HL-60 (cell line): ENCODE data around the gene U2AF2.

Experiments used
- DNase-seq, 2 experiments: peaks; one replicate each; pipeline ENCODE4 v3.0.0-alpha.2; 2010 to 2020; ENCODE audit warnings: low read depth in 1 of 2, low spot score in 1 of 2
- H3K27ac ChIP-seq: fragments of 250-450 bp; sonication (Bioruptor Pico); replicated peaks from 2 replicates; pipeline ENCODE4 v1.5.1; 2020; ENCODE audit warnings: mild to moderate bottlenecking, moderate library complexity
- H3K27me3 ChIP-seq: fragments of 250-450 bp; sonication (Bioruptor Pico); 2 replicates; pipeline ENCODE4 v1.5.1; 2021; ENCODE audit warnings: mild to moderate bottlenecking, moderate library complexity; ENCODE audit not compliant: insufficient read depth, poor library complexity, severe bottlenecking
- H3K4me3 ChIP-seq: replicated peaks from 2 replicates; pipeline ENCODE4 v1.5.1; 2011; ENCODE audit warnings: mild to moderate bottlenecking, control low read depth, low read length; ENCODE audit not compliant: insufficient read depth
- GABPA ChIP-seq: IDR thresholded peaks from 2 replicates; pipeline ENCODE4 v1.6.1; 2012; ENCODE audit warnings: low read depth
- POLR2AphosphoS5 ChIP-seq: IDR thresholded peaks from 2 replicates; pipeline ENCODE4 v1.6.1; 2012; ENCODE audit warnings: low read depth
- SPI1 ChIP-seq: IDR thresholded peaks from 2 replicates; pipeline ENCODE4 v1.6.1; 2012; ENCODE audit warnings: low read depth, mild to moderate bottlenecking, borderline replicate concordance
- TF ChIP-seq, protein P1 (sequence below): IDR thresholded peaks from 2 replicates; pipeline ENCODE4 v1.6.1; 2012; ENCODE audit warnings: low read depth; ENCODE audit not compliant: insufficient replicate concordance
- TF ChIP-seq, protein P2 (sequence below): IDR thresholded peaks from one replicate; pipeline ENCODE4 v1.5.1; 2011; ENCODE audit warnings: low read length, control low read depth, inconsistent platforms; ENCODE audit not compliant: insufficient read depth

Gene U2AF2

DNA sequence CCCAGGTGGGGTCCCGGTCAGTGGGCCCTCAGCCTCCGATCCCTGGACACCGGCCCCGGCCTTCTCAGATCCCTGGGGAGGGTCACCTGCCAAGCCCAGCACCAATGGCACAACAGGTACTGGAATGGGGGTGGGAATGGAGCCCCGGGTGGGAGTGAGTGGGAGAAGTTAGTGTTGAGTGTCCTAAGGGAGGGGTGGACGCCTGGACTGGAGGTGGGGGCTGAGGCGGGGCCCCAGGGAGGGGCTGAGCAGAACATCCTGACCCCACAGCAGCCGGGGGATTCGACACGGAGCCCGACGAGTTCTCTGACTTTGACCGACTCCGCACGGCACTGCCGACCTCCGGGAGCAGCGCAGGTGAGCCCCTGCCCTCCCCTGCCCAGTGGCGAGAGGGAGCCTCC, 37.8 kb downstream of the U2AF2 start:
- Histone ChIP-seq H3K27me3 (no peaks in the 10 kb centered on the region), H3K27ac (no peak overlapping the region), H3K4me3 (no peak overlapping the region)
- TF ChIP-seq, protein P1, sequence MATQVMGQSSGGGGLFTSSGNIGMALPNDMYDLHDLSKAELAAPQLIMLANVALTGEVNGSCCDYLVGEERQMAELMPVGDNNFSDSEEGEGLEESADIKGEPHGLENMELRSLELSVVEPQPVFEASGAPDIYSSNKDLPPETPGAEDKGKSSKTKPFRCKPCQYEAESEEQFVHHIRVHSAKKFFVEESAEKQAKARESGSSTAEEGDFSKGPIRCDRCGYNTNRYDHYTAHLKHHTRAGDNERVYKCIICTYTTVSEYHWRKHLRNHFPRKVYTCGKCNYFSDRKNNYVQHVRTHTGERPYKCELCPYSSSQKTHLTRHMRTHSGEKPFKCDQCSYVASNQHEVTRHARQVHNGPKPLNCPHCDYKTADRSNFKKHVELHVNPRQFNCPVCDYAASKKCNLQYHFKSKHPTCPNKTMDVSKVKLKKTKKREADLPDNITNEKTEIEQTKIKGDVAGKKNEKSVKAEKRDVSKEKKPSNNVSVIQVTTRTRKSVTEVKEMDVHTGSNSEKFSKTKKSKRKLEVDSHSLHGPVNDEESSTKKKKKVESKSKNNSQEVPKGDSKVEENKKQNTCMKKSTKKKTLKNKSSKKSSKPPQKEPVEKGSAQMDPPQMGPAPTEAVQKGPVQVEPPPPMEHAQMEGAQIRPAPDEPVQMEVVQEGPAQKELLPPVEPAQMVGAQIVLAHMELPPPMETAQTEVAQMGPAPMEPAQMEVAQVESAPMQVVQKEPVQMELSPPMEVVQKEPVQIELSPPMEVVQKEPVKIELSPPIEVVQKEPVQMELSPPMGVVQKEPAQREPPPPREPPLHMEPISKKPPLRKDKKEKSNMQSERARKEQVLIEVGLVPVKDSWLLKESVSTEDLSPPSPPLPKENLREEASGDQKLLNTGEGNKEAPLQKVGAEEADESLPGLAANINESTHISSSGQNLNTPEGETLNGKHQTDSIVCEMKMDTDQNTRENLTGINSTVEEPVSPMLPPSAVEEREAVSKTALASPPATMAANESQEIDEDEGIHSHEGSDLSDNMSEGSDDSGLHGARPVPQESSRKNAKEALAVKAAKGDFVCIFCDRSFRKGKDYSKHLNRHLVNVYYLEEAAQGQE: no peak
- TF ChIP-seq SPI1 (no peak), POLR2AphosphoS5 (no peak), GABPA (no peak)
- TF ChIP-seq, protein P2, sequence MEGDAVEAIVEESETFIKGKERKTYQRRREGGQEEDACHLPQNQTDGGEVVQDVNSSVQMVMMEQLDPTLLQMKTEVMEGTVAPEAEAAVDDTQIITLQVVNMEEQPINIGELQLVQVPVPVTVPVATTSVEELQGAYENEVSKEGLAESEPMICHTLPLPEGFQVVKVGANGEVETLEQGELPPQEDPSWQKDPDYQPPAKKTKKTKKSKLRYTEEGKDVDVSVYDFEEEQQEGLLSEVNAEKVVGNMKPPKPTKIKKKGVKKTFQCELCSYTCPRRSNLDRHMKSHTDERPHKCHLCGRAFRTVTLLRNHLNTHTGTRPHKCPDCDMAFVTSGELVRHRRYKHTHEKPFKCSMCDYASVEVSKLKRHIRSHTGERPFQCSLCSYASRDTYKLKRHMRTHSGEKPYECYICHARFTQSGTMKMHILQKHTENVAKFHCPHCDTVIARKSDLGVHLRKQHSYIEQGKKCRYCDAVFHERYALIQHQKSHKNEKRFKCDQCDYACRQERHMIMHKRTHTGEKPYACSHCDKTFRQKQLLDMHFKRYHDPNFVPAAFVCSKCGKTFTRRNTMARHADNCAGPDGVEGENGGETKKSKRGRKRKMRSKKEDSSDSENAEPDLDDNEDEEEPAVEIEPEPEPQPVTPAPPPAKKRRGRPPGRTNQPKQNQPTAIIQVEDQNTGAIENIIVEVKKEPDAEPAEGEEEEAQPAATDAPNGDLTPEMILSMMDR: no peak
- no peak for DNase-seq

DNA sequence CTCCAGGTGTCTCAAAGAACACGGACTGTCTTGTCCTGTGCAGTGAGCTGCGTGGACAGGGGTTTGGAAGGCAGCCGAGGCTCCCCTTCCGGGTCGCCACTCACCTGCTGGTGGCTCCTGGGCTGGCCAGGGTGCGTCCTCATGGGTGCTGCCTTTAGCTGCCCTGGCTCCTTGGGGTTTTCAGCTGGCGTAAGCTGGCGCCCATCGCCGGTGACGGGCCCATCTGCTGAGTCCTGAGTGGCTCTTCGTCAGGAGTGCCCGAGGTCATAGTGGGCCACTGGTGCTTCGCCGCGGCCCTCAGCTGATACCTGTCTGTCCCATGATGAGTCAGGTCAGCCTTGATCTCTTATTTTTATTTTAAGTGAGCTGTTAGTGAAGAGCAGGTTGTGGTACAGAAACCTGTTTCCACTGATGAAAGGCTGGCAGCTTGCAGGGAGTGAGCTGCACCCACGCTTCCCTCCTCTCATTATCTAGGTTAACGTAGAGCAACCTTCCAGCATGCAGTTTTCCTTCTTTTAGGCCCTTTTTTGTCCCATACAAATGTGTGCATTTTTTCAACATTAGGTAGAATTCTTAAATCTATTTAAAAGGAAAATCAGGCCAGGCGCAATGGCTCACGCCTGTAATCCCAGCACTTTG, 38.6 kb downstream of the U2AF2 start:
- TF ChIP-seq POLR2AphosphoS5 (no peak), GABPA (no peak), SPI1 (no peak)
- TF ChIP-seq, protein P2: no peak
- TF ChIP-seq, protein P1: no peak
- Histone ChIP-seq H3K4me3 (no peak overlapping the region), H3K27ac (no peak overlapping the region), H3K27me3 (no peaks in the 10 kb centered on the region)
- no peak for DNase-seq

DNA sequence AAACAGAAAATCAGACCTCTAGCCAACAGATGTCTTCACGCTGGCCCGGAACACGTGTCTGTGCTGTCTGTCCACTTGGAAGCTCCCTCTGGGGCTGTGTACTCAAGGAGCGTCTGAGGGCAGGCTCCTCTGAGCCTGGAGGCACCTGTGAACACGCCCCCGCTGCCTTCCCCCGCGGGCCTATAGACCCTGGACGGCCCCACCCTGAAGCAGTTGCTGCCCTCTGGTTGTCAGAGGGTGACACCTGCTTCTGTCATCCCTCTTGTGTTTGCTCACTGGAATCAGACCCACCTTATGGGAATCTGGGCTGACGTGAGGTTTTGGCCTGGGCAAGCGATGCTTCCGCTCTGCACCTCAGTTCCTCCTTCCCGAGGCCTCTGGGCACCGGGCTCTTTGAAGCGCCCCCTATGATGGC, 39.4 kb downstream of the U2AF2 start:
- no peak overlapping the region for H3K4me3 ChIP-seq
- no peak overlapping the region for H3K27ac ChIP-seq
- TF ChIP-seq POLR2AphosphoS5 (no peak), SPI1 (no peak), GABPA (no peak)
- TF ChIP-seq, protein P1: no peak
- TF ChIP-seq, protein P2: no peak
- H3K27me3 ChIP-seq: no peaks in the 10 kb centered on the region
- no peak for DNase-seq
